Common myeloid progenitor, CD34-positive (primary cell): Measurements from ENCODE around the gene LRFN2.

Experiments used
- CTCF ChIA-PET: fragments of 350-600 bp; sonication (Branson Sonifier 250); formaldehyde crosslinking; loops from one replicate; lab custom pipeline; 2021; ENCODE audit warnings: antibody characterized with exemption; lab: Charles Lee
- POLR2A ChIA-PET: fragments of 350-600 bp; sonication (Branson Sonifier 250); formaldehyde crosslinking; loops from one replicate; lab custom pipeline; 2021; ENCODE audit warnings: antibody characterized with exemption; lab: Charles Lee
- DNase-seq, 3 donors: peaks; one replicate each; pipeline versions ENCODE4 v3.0.0 to v3.0.0-alpha.2; 2013
- H3K27ac ChIP-seq, 2 experiments: 1 replicate in 1 of 2; 2 replicates in 1 of 2; pipeline ENCODE4 v1.7.0; 2013; ENCODE audit warnings: inconsistent platforms in 2 of 2, low read length in 2 of 2, mild to moderate bottlenecking in 2 of 2, low read depth in 1 of 2, moderate library complexity in 1 of 2; ENCODE audit not compliant: severe bottlenecking in 2 of 2, insufficient read depth in 1 of 2, poor library complexity in 1 of 2
- H3K27me3 ChIP-seq, 5 experiments: replicated peaks in 2 of 5; 1 replicate in 3 of 5; 2 replicates in 2 of 5; pipeline versions ENCODE4 v1.6.1 to v1.7.0; 2013; ENCODE audit warnings: low read length in 4 of 5, mild to moderate bottlenecking in 2 of 5, moderate library complexity in 2 of 5, inconsistent platforms in 1 of 5; ENCODE audit not compliant: insufficient read depth in 5 of 5, control insufficient read depth in 4 of 5
- H3K36me3 ChIP-seq, 4 experiments: 1 replicate in 2 of 4; 2 replicates in 2 of 4; pipeline versions ENCODE4 v1.6.1 to v1.7.0; 2013; ENCODE audit warnings: low read length in 3 of 4, control low read depth in 1 of 4, mild to moderate bottlenecking in 1 of 4; ENCODE audit not compliant: control insufficient read depth in 4 of 4, insufficient read depth in 4 of 4
- H3K4me1 ChIP-seq, 4 experiments: 1 replicate in 3 of 4; 2 replicates in 1 of 4; pipeline versions ENCODE4 v1.6.1 to v1.7.1; 2013; ENCODE audit warnings: low read length in 3 of 4, mild to moderate bottlenecking in 3 of 4, control low read depth in 1 of 4, inconsistent platforms in 1 of 4, moderate library complexity in 1 of 4; ENCODE audit not compliant: control insufficient read depth in 4 of 4, insufficient read depth in 4 of 4; ENCODE audit errors: control extremely low read depth in 1 of 4
- H3K4me3 ChIP-seq, 7 experiments: 1 replicate in 4 of 7; 2 replicates in 3 of 7; pipeline versions ENCODE4 v1.5.1 to v1.7.0; 2013; ENCODE audit warnings: mild to moderate bottlenecking in 7 of 7, low read length in 6 of 7, moderate library complexity in 6 of 7, inconsistent platforms in 2 of 7, low read depth in 2 of 7, control low read depth in 1 of 7; ENCODE audit not compliant: insufficient read depth in 4 of 7, control insufficient read depth in 1 of 7; ENCODE audit errors: extremely low read depth in 1 of 7
- H3K9me3 ChIP-seq, 5 experiments: 1 replicate in 4 of 5; 2 replicates in 1 of 5; pipeline versions ENCODE4 v1.6.1 to v1.7.1; 2013; ENCODE audit warnings: low read length in 4 of 5, mild to moderate bottlenecking in 2 of 5, inconsistent platforms in 1 of 5, low read depth in 1 of 5, moderate library complexity in 1 of 5; ENCODE audit not compliant: control insufficient read depth in 4 of 5, insufficient read depth in 2 of 5; ENCODE audit errors: control extremely low read depth in 1 of 5
- WGBS: methylation state at CpG from one replicate; pipeline ENCODE4 v1.1.5; 2013; ENCODE audit not compliant: insufficient coverage; 5-methylcytosine and 5-hydroxymethylcytosine counted together

Gene LRFN2

GRCh38 chr6:40568062-40568708, 19.0 kb downstream of the LRFN2 start:
- peak in 2 of 3 donors; percentile 29 to 49 for DNase-seq
- Histone ChIP-seq H3K27me3 (no peaks in the 10 kb centered on the region), H3K36me3 (no peaks in the 10 kb centered on the region), H3K4me3 (no peak overlapping the region), H3K4me1 (peaks cover 0 to 6% (median 0%) of the 10 kb centered on the region in 4 experiments), H3K9me3 (no peaks in the 10 kb centered on the region), H3K27ac (no peak overlapping the region)
- 37% methylated on average over 5 of the region's 6 CpGs for WGBS
- ChIA-PET POLR2A (interaction anchor here (0.6 kb wide), 1 partner anchor 20 kb away, joined by 3 read pairs; no protein-coding TSS in a partner anchor), CTCF (no interaction called here)

- CTCF ChIA-PET: interaction anchor here (0.9 to 2.0 kb wide), 3 partner anchors 10 to 25 kb away, joined by 3 to 7 read pairs (median 5); partner anchors contain the start of gene LRFN2
- H3K4me1 ChIP-seq: peaks cover 0 to 2% (median 0%) of the 10 kb centered on the region in 4 experiments
- WGBS: 89% methylated on average over 5 of the region's 5 CpGs
- no peaks in the 10 kb centered on the region for H3K9me3 ChIP-seq
- peaks cover 0 to 2% (median 0%) of the 10 kb centered on the region in 5 experiments for H3K27me3 ChIP-seq
- H3K4me3 ChIP-seq: no peak overlapping the region
- no peak overlapping the region for H3K27ac ChIP-seq
- DNase-seq: no peak
- POLR2A ChIA-PET: no interaction called here
- no peaks in the 10 kb centered on the region for H3K36me3 ChIP-seq
These were observed 24.1 kb downstream of the LRFN2 start for GRCh38 chr6:40563111-40563510.

- H3K27me3 ChIP-seq: peaks cover 0 to 2% (median 0%) of the 10 kb centered on the region in 5 experiments
- H3K27ac ChIP-seq: no peak overlapping the region
- ChIA-PET CTCF (interaction anchor here (1.3 kb wide), 1 partner anchor 11 kb away, joined by 3 read pairs; no protein-coding TSS in a partner anchor), POLR2A (no interaction called here)
- no peaks in the 10 kb centered on the region for H3K4me1 ChIP-seq
- 100% methylated on average over 3 of the region's 4 CpGs for WGBS
- no peaks in the 10 kb centered on the region for H3K36me3 ChIP-seq
- no peak for DNase-seq
- no peaks in the 10 kb centered on the region for H3K9me3 ChIP-seq
- no peak overlapping the region for H3K4me3 ChIP-seq
These were observed 28.1 kb downstream of the LRFN2 start for GRCh38 chr6:40559056-40559455.

- Histone ChIP-seq H3K4me1 (no peaks in the 10 kb centered on the region), H3K36me3 (no peaks in the 10 kb centered on the region), H3K4me3 (no peak overlapping the region), H3K27ac (no peak overlapping the region), H3K9me3 (no peaks in the 10 kb centered on the region), H3K27me3 (peaks cover 0 to 2% (median 0%) of the 10 kb centered on the region in 5 experiments)
- POLR2A ChIA-PET: no interaction called here
- 78% methylated on average over 3 of the region's 3 CpGs for WGBS
- CTCF ChIA-PET: no interaction called here
- DNase-seq: no peak
These were observed 29.1 kb downstream of the LRFN2 start for GRCh38 chr6:40558102-40558501.

- no peak overlapping the region for H3K27ac ChIP-seq
- ChIA-PET CTCF (no interaction called here), POLR2A (no interaction called here)
- peaks cover 0 to 2% (median 0%) of the 10 kb centered on the region in 5 experiments for H3K27me3 ChIP-seq
- no peaks in the 10 kb centered on the region for H3K36me3 ChIP-seq
- no peaks in the 10 kb centered on the region for H3K9me3 ChIP-seq
- H3K4me3 ChIP-seq: no peak overlapping the region
- no peak for DNase-seq
- no peaks in the 10 kb centered on the region for H3K4me1 ChIP-seq
- 96% methylated on average over 7 of the region's 7 CpGs for WGBS
These were observed 30.3 kb downstream of the LRFN2 start for GRCh38 chr6:40556881-40557280.

GRCh38 chr6:40556023-40556422, 31.1 kb downstream of the LRFN2 start:
- POLR2A ChIA-PET: no interaction called here
- no peaks in the 10 kb centered on the region for H3K4me1 ChIP-seq
- no peak overlapping the region for H3K4me3 ChIP-seq
- DNase-seq: no peak
- peaks cover 0 to 2% (median 0%) of the 10 kb centered on the region in 5 experiments for H3K27me3 ChIP-seq
- no peak overlapping the region for H3K27ac ChIP-seq
- H3K9me3 ChIP-seq: no peaks in the 10 kb centered on the region
- 56% methylated on average over 5 of the region's 5 CpGs for WGBS
- H3K36me3 ChIP-seq: no peaks in the 10 kb centered on the region
- CTCF ChIA-PET: no interaction called here

- POLR2A ChIA-PET: no interaction called here
- no peaks in the 10 kb centered on the region for H3K9me3 ChIP-seq
- CTCF ChIA-PET: no interaction called here
- peaks cover 0 to 2% (median 0%) of the 10 kb centered on the region in 5 experiments for H3K27me3 ChIP-seq
- H3K27ac ChIP-seq: no peak overlapping the region
- 97% methylated on average over 3 of the region's 8 CpGs for WGBS
- DNase-seq: no peak
- H3K4me3 ChIP-seq: no peak overlapping the region
- no peaks in the 10 kb centered on the region for H3K4me1 ChIP-seq
- no peaks in the 10 kb centered on the region for H3K36me3 ChIP-seq
These were observed 32.1 kb downstream of the LRFN2 start for GRCh38 chr6:40555092-40555491.
